CD4-positive, CD25-positive, alpha-beta regulatory T cell (primary cell): ENCODE results near the gene RAD18. TPM values are rescaled to one million over a fixed set of nuclear protein-coding genes. Genes with fewer than 3 reads are reported as not detected.

Experiments used
- ATAC-seq, 2 donors: fragments of 150-1000 bp; cut with Tn5 transposase; one replicate each; pipeline ENCODE4 v1.10.0; 2021; ENCODE audit warnings: low read depth in 2 of 2, moderate number of reproducible peaks in 2 of 2, moderate library complexity in 1 of 2
- DNase-seq, 3 donors: peaks; one replicate each; pipeline versions ENCODE4 v3.0.0 to v3.0.0-alpha.2; 2012 to 2022; ENCODE audit warnings: mixed read lengths in 1 of 3
- H3K27ac ChIP-seq: one replicate; pipeline ENCODE4 v1.7.0; 2013; ENCODE audit warnings: mild to moderate bottlenecking, low read length; ENCODE audit not compliant: insufficient read depth, poor library complexity, severe bottlenecking
- H3K27me3 ChIP-seq: one replicate; pipeline ENCODE4 v1.7.0; 2013; ENCODE audit warnings: low read length; ENCODE audit not compliant: control insufficient read depth, insufficient read depth
- H3K36me3 ChIP-seq: one replicate; pipeline ENCODE4 v1.7.0; 2013; ENCODE audit warnings: mild to moderate bottlenecking, low read length, moderate library complexity; ENCODE audit not compliant: control insufficient read depth, insufficient read depth
- H3K4me1 ChIP-seq: 2 replicates; pipeline ENCODE4 v1.7.0; 2013; ENCODE audit warnings: mild to moderate bottlenecking, low read length; ENCODE audit not compliant: insufficient read depth, control insufficient read depth, poor library complexity, severe bottlenecking
- H3K4me3 ChIP-seq: one replicate; pipeline ENCODE4 v1.7.0; 2013; ENCODE audit warnings: low read depth, mild to moderate bottlenecking, low read length, moderate library complexity
- H3K9me3 ChIP-seq, 2 experiments: 1 replicate in 1 of 2; 2 replicates in 1 of 2; pipeline ENCODE4 v1.7.0; 2013; ENCODE audit warnings: low read length in 2 of 2, mild to moderate bottlenecking in 1 of 2, moderate library complexity in 1 of 2; ENCODE audit not compliant: control insufficient read depth in 2 of 2
- H3K27ac Mint-ChIP-seq, 3 donors: one replicate each; pipeline ENCODE4 v1.8.0; 2020 to 2022; ENCODE audit warnings: mild to moderate bottlenecking in 3 of 3, mixed read lengths in 3 of 3, moderate library complexity in 2 of 3
- H3K27me3 Mint-ChIP-seq: one replicate; pipeline ENCODE4 v1.8.0; 2022; ENCODE audit warnings: mild to moderate bottlenecking, mixed read lengths
- H3K36me3 Mint-ChIP-seq: one replicate; pipeline ENCODE4 v1.8.0; 2020; ENCODE audit warnings: mixed read lengths
- H3K4me1 Mint-ChIP-seq, 4 donors: one replicate each; pipeline ENCODE4 v1.8.0; 2020 to 2022; ENCODE audit warnings: mixed read lengths in 4 of 4, mild to moderate bottlenecking in 1 of 4
- H3K4me3 Mint-ChIP-seq, 4 donors: one replicate each; pipeline ENCODE4 v1.8.0; 2020 to 2022; ENCODE audit warnings: mild to moderate bottlenecking in 4 of 4, mixed read lengths in 4 of 4, moderate library complexity in 3 of 4
- H3K9me3 Mint-ChIP-seq, 7 donors: one replicate each; pipeline ENCODE4 v1.8.0; 2020 to 2022; ENCODE audit warnings: mixed read lengths in 7 of 7, mild to moderate bottlenecking in 3 of 7, moderate library complexity in 2 of 7
- polyA plus RNA-seq, 4 donors: library from polyadenylated mRNA; unstranded; fragments of 300-500 nt; fragmentation: Illumina TruSeq; gene quantifications; one replicate each; pipeline ENCODE4 v1.2.3, GENCODE V29; 2021
- total RNA-seq: library from RNA; stranded (reverse); gene quantifications from one replicate; pipeline ENCODE4 v1.2.3, GENCODE V29; 2022

The RAD18 gene
- total and polyA plus RNA-seq, 5 donors from 2014 or later, result 7.8 to 19.8 (median 11.2) TPM

DNA sequence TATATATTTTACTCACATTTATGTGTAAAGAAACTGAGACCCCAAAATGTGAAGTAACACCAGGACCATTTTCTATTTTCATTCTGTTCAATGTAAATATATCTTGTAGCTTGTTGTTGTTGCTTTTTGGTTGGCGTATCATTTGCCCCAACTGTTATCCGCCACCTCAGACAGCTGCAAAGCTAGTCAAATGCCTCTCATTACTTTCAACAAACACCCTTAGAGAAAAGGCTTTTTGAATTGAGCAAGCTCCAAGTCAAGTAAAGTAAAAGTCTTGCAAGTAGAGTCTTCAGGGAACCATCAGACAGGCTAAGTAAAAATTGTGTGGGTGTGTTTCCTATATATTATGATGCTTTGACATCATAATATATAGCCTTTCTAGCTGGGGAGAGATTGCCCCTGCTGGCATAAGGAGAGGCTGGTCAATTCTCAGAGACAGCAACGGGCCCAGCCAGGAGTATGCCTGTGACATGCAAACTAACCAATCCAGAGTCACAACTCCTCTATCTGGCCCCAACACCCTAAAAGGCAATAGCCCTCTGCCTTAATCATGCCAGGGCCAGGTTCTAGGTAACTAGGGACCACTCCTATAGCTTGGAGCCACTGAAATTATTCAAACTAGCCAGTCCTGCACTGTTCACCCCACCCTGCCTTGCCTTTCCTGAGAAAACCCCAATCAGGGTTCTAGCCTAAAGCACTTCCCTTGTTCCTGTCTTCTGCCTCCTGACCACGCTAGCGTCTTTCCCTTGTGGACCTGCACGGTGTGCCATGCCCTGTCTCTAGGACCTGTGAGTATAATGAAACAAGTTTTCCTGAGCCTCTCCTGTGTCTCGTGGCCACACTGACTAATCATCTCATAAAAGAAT lies 75.6 kb downstream of the RAD18 start:
- no peaks in the 10 kb centered on the region for H3K9me3 ChIP-seq
- no peak for ATAC-seq
- no peak overlapping the region for H3K27ac ChIP-seq
- Mint-ChIP-seq H3K9me3 (no peaks in the 10 kb centered on the region), H3K27me3 (no peaks in the 10 kb centered on the region), H3K27ac (no peak overlapping the region), H3K4me3 (no peak overlapping the region), H3K36me3 (peaks cover 55% of the 10 kb centered on the region), H3K4me1 (peaks cover 0 to 3% (median 0%) of the 10 kb centered on the region in 4 donors)
- H3K4me1 ChIP-seq, result no peaks in the 10 kb centered on the region
- H3K4me3 ChIP-seq, result no peak overlapping the region
- H3K27me3 ChIP-seq, result no peaks in the 10 kb centered on the region
- DNase-seq, result no peak
- peaks cover 3% of the 10 kb centered on the region for H3K36me3 ChIP-seq

GRCh38 chr3:8886546-8886945 lies 76.7 kb downstream of the RAD18 start:
- H3K4me3 ChIP-seq, result no peak overlapping the region
- no peaks in the 10 kb centered on the region for H3K4me1 ChIP-seq
- Mint-ChIP-seq H3K36me3 (peaks cover 53% of the 10 kb centered on the region), H3K9me3 (peaks cover 0 to 2% (median 0%) of the 10 kb centered on the region in 7 donors), H3K4me3 (no peak overlapping the region), H3K27ac (no peak overlapping the region), H3K4me1 (peaks cover 0 to 3% (median 0%) of the 10 kb centered on the region in 4 donors), H3K27me3 (no peaks in the 10 kb centered on the region)
- peaks cover 7% of the 10 kb centered on the region for H3K36me3 ChIP-seq
- no peaks in the 10 kb centered on the region for H3K27me3 ChIP-seq
- no peak for DNase-seq
- H3K9me3 ChIP-seq, result no peaks in the 10 kb centered on the region
- no peak overlapping the region for H3K27ac ChIP-seq
- ATAC-seq, result no peak

DNA sequence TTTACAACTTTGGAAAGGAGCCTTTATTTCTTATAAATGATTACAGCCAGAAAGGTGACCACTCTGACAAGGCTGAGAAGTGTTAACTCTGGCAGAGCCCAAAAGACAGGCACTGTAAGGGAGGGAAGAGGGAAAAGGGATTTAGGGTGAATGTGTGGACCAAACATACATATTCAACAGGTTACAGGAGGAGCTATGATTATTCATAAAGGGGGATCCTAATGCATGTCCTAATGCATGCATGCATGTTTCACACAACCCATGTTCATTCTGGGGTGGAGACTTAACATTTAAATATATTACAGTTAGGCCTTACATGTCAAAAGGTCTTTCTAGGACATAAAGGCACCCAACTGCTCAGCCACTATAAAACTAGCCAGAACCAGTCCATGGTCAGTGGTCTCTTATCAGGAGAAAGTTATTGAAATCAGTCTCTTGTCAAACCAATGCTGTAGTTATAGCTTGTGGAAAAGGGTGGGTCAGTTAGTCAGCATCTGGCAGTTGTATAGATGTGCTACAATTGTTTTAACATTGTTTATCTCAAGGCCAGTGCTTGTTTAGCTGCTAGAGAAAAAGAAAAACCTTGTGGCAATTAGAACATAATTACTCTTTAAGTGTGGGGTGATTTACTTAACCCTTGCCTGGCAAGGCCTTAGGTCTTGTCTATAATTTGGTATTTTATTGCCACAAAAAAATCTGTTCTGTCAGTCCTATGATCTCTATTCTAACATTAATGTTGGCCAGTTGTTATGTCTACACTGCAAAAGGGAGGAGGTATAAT lies 77.5 kb downstream of the RAD18 start:
- ATAC-seq (no peak), DNase-seq (no peak)
- Mint-ChIP-seq H3K9me3 (peaks cover 0 to 2% (median 0%) of the 10 kb centered on the region in 7 donors), H3K27me3 (no peaks in the 10 kb centered on the region), H3K36me3 (peaks cover 56% of the 10 kb centered on the region), H3K4me1 (peaks cover 0 to 3% (median 0%) of the 10 kb centered on the region in 4 donors), H3K4me3 (no peak overlapping the region), H3K27ac (no peak overlapping the region)
- peaks cover 9% of the 10 kb centered on the region for H3K36me3 ChIP-seq
- H3K4me3 ChIP-seq, result no peak overlapping the region
- H3K4me1 ChIP-seq, result no peaks in the 10 kb centered on the region
- no peaks in the 10 kb centered on the region for H3K27me3 ChIP-seq
- H3K27ac ChIP-seq, result no peak overlapping the region
- H3K9me3 ChIP-seq, result no peaks in the 10 kb centered on the region

DNA sequence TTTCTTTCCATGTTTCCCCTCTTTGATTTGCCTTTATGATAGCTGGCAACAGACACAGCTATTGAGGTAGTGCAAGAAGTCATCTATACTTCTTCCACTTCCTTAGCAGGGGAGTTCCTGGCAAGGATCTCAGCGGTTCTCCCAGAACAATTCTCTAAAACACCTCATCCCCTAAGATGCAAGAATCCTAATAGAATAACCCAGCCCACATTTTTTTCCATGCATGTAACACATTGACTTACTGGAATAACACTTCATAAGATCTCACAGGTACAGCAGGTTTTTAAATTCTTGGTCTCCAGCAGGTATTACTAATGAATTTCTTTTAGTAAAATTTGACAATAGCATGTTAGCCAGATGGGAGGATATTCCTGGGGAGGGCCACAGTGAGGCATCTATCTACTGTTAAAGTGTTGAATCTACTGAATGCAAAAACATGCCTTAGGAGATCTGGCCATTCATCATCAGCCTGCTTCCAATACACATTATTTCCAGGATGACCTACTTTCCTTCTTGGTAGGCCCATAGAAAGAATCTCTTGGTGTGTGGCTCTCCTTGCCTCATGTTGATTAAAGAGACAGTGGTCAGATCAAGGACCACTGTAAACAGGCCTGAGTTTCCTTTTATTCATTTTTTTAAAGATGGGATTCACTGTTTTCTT lies 78.5 kb downstream of the RAD18 start:
- H3K9me3 ChIP-seq, result no peaks in the 10 kb centered on the region
- H3K27ac ChIP-seq, result no peak overlapping the region
- H3K4me3 ChIP-seq, result no peak overlapping the region
- Mint-ChIP-seq H3K9me3 (peaks cover 0 to 2% (median 0%) of the 10 kb centered on the region in 7 donors), H3K4me1 (peaks cover 0 to 3% (median 0%) of the 10 kb centered on the region in 4 donors), H3K4me3 (no peak overlapping the region), H3K36me3 (peaks cover 55% of the 10 kb centered on the region), H3K27ac (no peak overlapping the region), H3K27me3 (no peaks in the 10 kb centered on the region)
- DNase-seq (no peak), ATAC-seq (no peak)
- H3K27me3 ChIP-seq, result no peaks in the 10 kb centered on the region
- peaks cover 9% of the 10 kb centered on the region for H3K36me3 ChIP-seq
- H3K4me1 ChIP-seq, result no peaks in the 10 kb centered on the region

GRCh38 chr3:8882642-8883041 lies 80.6 kb downstream of the RAD18 start:
- H3K4me3 Mint-ChIP-seq, result no peak overlapping the region
- no peak overlapping the region for H3K27ac Mint-ChIP-seq
- H3K27ac ChIP-seq, result no peak overlapping the region
- H3K4me1 Mint-ChIP-seq, result peaks cover 0 to 3% (median 0%) of the 10 kb centered on the region in 4 donors
- no peak for ATAC-seq
- no peak overlapping the region for H3K4me3 ChIP-seq
- no peaks in the 10 kb centered on the region for H3K4me1 ChIP-seq
- peaks cover 0 to 2% (median 0%) of the 10 kb centered on the region in 7 donors for H3K9me3 Mint-ChIP-seq
- H3K36me3 ChIP-seq, result peaks cover 6% of the 10 kb centered on the region
- peaks cover 43% of the 10 kb centered on the region for H3K36me3 Mint-ChIP-seq
- no peaks in the 10 kb centered on the region for H3K27me3 ChIP-seq
- DNase-seq, result no peak
- H3K9me3 ChIP-seq, result no peaks in the 10 kb centered on the region
- H3K27me3 Mint-ChIP-seq, result no peaks in the 10 kb centered on the region

- no peak for ATAC-seq
- peaks cover 0 to 2% (median 0%) of the 10 kb centered on the region in 7 donors for H3K9me3 Mint-ChIP-seq
Observed at GRCh38 chr3:8882171-8882593, 81.1 kb downstream of the RAD18 start.

GRCh38 chr3:8879347-8879944 lies 83.8 kb downstream of the RAD18 start:
- H3K4me3 ChIP-seq, result no peak overlapping the region
- ATAC-seq, result no peak
- no peaks in the 10 kb centered on the region for H3K9me3 ChIP-seq
- no peak for DNase-seq
- Mint-ChIP-seq H3K36me3 (peaks cover 39% of the 10 kb centered on the region), H3K9me3 (peaks cover 0 to 2% (median 0%) of the 10 kb centered on the region in 7 donors), H3K4me3 (no peak overlapping the region), H3K4me1 (peaks cover 0 to 3% (median 0%) of the 10 kb centered on the region in 4 donors), H3K27ac (no peak overlapping the region), H3K27me3 (no peaks in the 10 kb centered on the region)
- H3K27ac ChIP-seq, result no peak overlapping the region
- no peaks in the 10 kb centered on the region for H3K27me3 ChIP-seq
- no peaks in the 10 kb centered on the region for H3K4me1 ChIP-seq
- peaks cover 12% of the 10 kb centered on the region for H3K36me3 ChIP-seq

More at GRCh38 chr3:8882171-8882593, 81.1 kb downstream of the RAD18 start:
- no peaks in the 10 kb centered on the region for H3K27me3 Mint-ChIP-seq
- no peaks in the 10 kb centered on the region for H3K27me3 ChIP-seq
- H3K27ac ChIP-seq, result no peak overlapping the region
- peaks cover 43% of the 10 kb centered on the region for H3K36me3 Mint-ChIP-seq
- H3K9me3 ChIP-seq, result no peaks in the 10 kb centered on the region
- H3K4me1 ChIP-seq, result no peaks in the 10 kb centered on the region
- H3K36me3 ChIP-seq, result peaks cover 6% of the 10 kb centered on the region
- no peak overlapping the region for H3K27ac Mint-ChIP-seq
- H3K4me3 Mint-ChIP-seq, result no peak overlapping the region
- DNase-seq, result no peak
- H3K4me1 Mint-ChIP-seq, result peaks cover 0 to 3% (median 0%) of the 10 kb centered on the region in 4 donors
- no peak overlapping the region for H3K4me3 ChIP-seq
